ENCODE results near the gene SCFD2. TPM values are rescaled to one million over a fixed set of nuclear protein-coding genes. Genes with fewer than 3 reads are reported as not detected.

The SCFD2 gene
- total RNA-seq, 1 donor from 2014 or later: 11.0 TPM

- TF ChIP-seq CTCF (IDR thresholded peaks at IDR 0.05; ENCODE audit: insufficient read depth, low read length, poor library complexity, severe bottlenecking): no peak
- no peak for DNase-seq (ENCODE audit: low read depth)
- H3K36me3 ChIP-seq (ENCODE audit: control insufficient read depth, insufficient read depth, low read length): no peaks in the 10 kb centered on the region
- no peaks in the 10 kb centered on the region for H3K27me3 ChIP-seq (ENCODE audit: control insufficient read depth, insufficient read depth, low read length)
- H3K4me3 ChIP-seq (ENCODE audit: low read depth, low read length): no peak overlapping the region
These were observed 246.2 kb downstream of the SCFD2 start for GRCh38 chr4:53119680-53120079.

GRCh38 chr4:53118676-53119075, 247.2 kb downstream of the SCFD2 start:
- H3K36me3 ChIP-seq (ENCODE audit: control insufficient read depth, insufficient read depth, low read length): no peaks in the 10 kb centered on the region
- no peaks in the 10 kb centered on the region for H3K27me3 ChIP-seq (ENCODE audit: control insufficient read depth, insufficient read depth, low read length)
- TF ChIP-seq CTCF (IDR thresholded peaks at IDR 0.05; ENCODE audit: insufficient read depth, low read length, poor library complexity, severe bottlenecking): no peak
- no peak overlapping the region for H3K4me3 ChIP-seq (ENCODE audit: low read depth, low read length)
- DNase-seq (ENCODE audit: low read depth): no peak

GRCh38 chr4:53116954-53117353, 248.9 kb downstream of the SCFD2 start:
- no peak for DNase-seq (ENCODE audit: low read depth)
- no peaks in the 10 kb centered on the region for H3K27me3 ChIP-seq (ENCODE audit: control insufficient read depth, insufficient read depth, low read length)
- TF ChIP-seq CTCF (IDR thresholded peaks at IDR 0.05; ENCODE audit: insufficient read depth, low read length, poor library complexity, severe bottlenecking): no peak

GRCh38 chr4:53113431-53114225, 252.2 kb downstream of the SCFD2 start:
- Histone ChIP-seq H3K4me3 (ENCODE audit: low read depth, low read length) (no peak overlapping the region), H3K27me3 (ENCODE audit: control insufficient read depth, insufficient read depth, low read length) (no peaks in the 10 kb centered on the region), H3K36me3 (ENCODE audit: control insufficient read depth, insufficient read depth, low read length) (no peaks in the 10 kb centered on the region)
- no peak for DNase-seq (ENCODE audit: low read depth)
- TF ChIP-seq CTCF (IDR thresholded peaks at IDR 0.05; ENCODE audit: insufficient read depth, low read length, poor library complexity, severe bottlenecking): no peak

More at GRCh38 chr4:53116954-53117353, 248.9 kb downstream of the SCFD2 start:
- Histone ChIP-seq H3K36me3 (ENCODE audit: control insufficient read depth, insufficient read depth, low read length) (no peaks in the 10 kb centered on the region), H3K4me3 (ENCODE audit: low read depth, low read length) (no peak overlapping the region)

GRCh38 chr4:53105313-53105712, 260.5 kb downstream of the SCFD2 start:
- TF ChIP-seq CTCF (IDR thresholded peaks at IDR 0.05; ENCODE audit: insufficient read depth, low read length, poor library complexity, severe bottlenecking): no peak
- Histone ChIP-seq H3K36me3 (ENCODE audit: control insufficient read depth, insufficient read depth, low read length) (no peaks in the 10 kb centered on the region), H3K4me3 (ENCODE audit: low read depth, low read length) (no peak overlapping the region), H3K27me3 (ENCODE audit: control insufficient read depth, insufficient read depth, low read length) (no peaks in the 10 kb centered on the region)
- no peak for DNase-seq (ENCODE audit: low read depth)

- no peaks in the 10 kb centered on the region for H3K27me3 ChIP-seq (ENCODE audit: control insufficient read depth, insufficient read depth, low read length)
- no peak for TF ChIP-seq CTCF (IDR thresholded peaks at IDR 0.05; ENCODE audit: insufficient read depth, low read length, poor library complexity, severe bottlenecking)
- no peak for DNase-seq (ENCODE audit: low read depth)
These were observed 262.4 kb downstream of the SCFD2 start for GRCh38 chr4:53103481-53103880.

More at GRCh38 chr4:53103481-53103880, 262.4 kb downstream of the SCFD2 start:
- Histone ChIP-seq H3K4me3 (ENCODE audit: low read depth, low read length) (no peak overlapping the region), H3K36me3 (ENCODE audit: control insufficient read depth, insufficient read depth, low read length) (no peaks in the 10 kb centered on the region)
